H9 (cell line): ENCODE data around the gene ADAMTS17. TPM values are rescaled to one million over a fixed set of nuclear protein-coding genes. Genes with fewer than 3 reads are reported as not detected.

ENCODE experiments used
- DNase-seq: peaks from one replicate; pipeline ENCODE4 v3.0.0-alpha.2; 2017
- H2AFZ ChIP-seq: one replicate; pipeline ENCODE4 v1.6.1; 2013; ENCODE audit warnings: mild to moderate bottlenecking, low read length, control low read depth, moderate library complexity
- H2AK5ac ChIP-seq: 2 replicates; pipeline ENCODE4 v1.6.1; 2013; ENCODE audit warnings: low read length, control low read depth, mixed read lengths; ENCODE audit not compliant: insufficient read length
- H2BK120ac ChIP-seq: one replicate; pipeline ENCODE4 v1.6.1; 2013; ENCODE audit warnings: low read depth, mild to moderate bottlenecking, low read length, control low read depth, inconsistent platforms; ENCODE audit not compliant: poor library complexity, severe bottlenecking
- H2BK12ac ChIP-seq: 2 replicates; pipeline ENCODE4 v1.6.1; 2013; ENCODE audit warnings: low read length, control low read depth, mixed read lengths, low read depth; ENCODE audit not compliant: insufficient read length
- H2BK15ac ChIP-seq: 2 replicates; pipeline ENCODE4 v1.6.1; 2013; ENCODE audit warnings: low read depth, low read length, control low read depth
- H2BK20ac ChIP-seq: one replicate; pipeline ENCODE4 v1.6.1; 2013; ENCODE audit warnings: low read depth, mild to moderate bottlenecking, low read length, control low read depth, inconsistent platforms; ENCODE audit not compliant: poor library complexity, severe bottlenecking
- H2BK5ac ChIP-seq: 2 replicates; pipeline ENCODE4 v1.6.1; 2013; ENCODE audit warnings: low read length, control low read depth, mixed read lengths; ENCODE audit not compliant: insufficient read length
- H3K14ac ChIP-seq: 2 replicates; pipeline ENCODE4 v1.6.1; 2013; ENCODE audit warnings: low read length, control low read depth; ENCODE audit not compliant: insufficient read depth
- H3K18ac ChIP-seq: 2 replicates; pipeline ENCODE4 v1.6.1; 2013; ENCODE audit warnings: low read depth, mild to moderate bottlenecking, mixed read lengths, low read length, control low read depth; ENCODE audit not compliant: insufficient read length
- H3K23ac ChIP-seq: 2 replicates; pipeline ENCODE4 v1.6.1; 2013; ENCODE audit warnings: low read length, control low read depth, mixed read lengths, low read depth; ENCODE audit not compliant: insufficient read length
- H3K23me2 ChIP-seq: 2 replicates; pipeline ENCODE4 v1.6.1; 2013; ENCODE audit warnings: low read depth, mild to moderate bottlenecking, mixed read lengths, low read length, control low read depth; ENCODE audit not compliant: insufficient read length, poor library complexity, severe bottlenecking
- H3K27ac ChIP-seq: 2 replicates; pipeline ENCODE4 v1.5.1; 2013; ENCODE audit warnings: low read length, control low read depth, mixed read lengths, low read depth; ENCODE audit not compliant: insufficient read length
- H3K27me3 ChIP-seq: 2 replicates; pipeline ENCODE4 v1.6.1; 2013; ENCODE audit warnings: low read length, control low read depth, inconsistent platforms; ENCODE audit not compliant: insufficient read depth
- H3K4ac ChIP-seq: 2 replicates; pipeline ENCODE4 v1.6.1; 2013; ENCODE audit warnings: low read depth, mild to moderate bottlenecking, control low read depth, inconsistent platforms, low read length, moderate library complexity
- H3K4me1 ChIP-seq: 2 replicates; pipeline ENCODE4 v1.6.1; 2013; ENCODE audit warnings: low read length, control low read depth, inconsistent platforms; ENCODE audit not compliant: insufficient read depth
- H3K4me2 ChIP-seq: 2 replicates; pipeline ENCODE4 v1.6.1; 2013; ENCODE audit warnings: low read length, control low read depth, mixed read lengths; ENCODE audit not compliant: insufficient read length, insufficient read depth
- H3K56ac ChIP-seq: 2 replicates; pipeline ENCODE4 v1.6.1; 2013; ENCODE audit warnings: low read depth, mild to moderate bottlenecking, mixed read lengths, low read length, control low read depth; ENCODE audit not compliant: insufficient read length
- H3K79me1 ChIP-seq: 2 replicates; pipeline ENCODE4 v1.6.1; 2013; ENCODE audit warnings: low read depth, mild to moderate bottlenecking, moderate library complexity, low read length, control low read depth, inconsistent platforms; ENCODE audit not compliant: insufficient read depth, poor library complexity, severe bottlenecking
- H3K79me2 ChIP-seq: 2 replicates; pipeline ENCODE4 v1.6.1; 2013; ENCODE audit warnings: low read length, control low read depth, inconsistent platforms; ENCODE audit not compliant: insufficient read depth
- H3K9ac ChIP-seq: 2 replicates; pipeline ENCODE4 v1.6.1; 2013; ENCODE audit warnings: low read length, control low read depth, mixed read lengths; ENCODE audit not compliant: insufficient read length; ENCODE audit errors: extremely low read depth
- H3K9me3 ChIP-seq: one replicate; pipeline ENCODE4 v1.6.1; 2013; ENCODE audit warnings: low read depth, low read length, inconsistent platforms; ENCODE audit not compliant: control insufficient read depth
- H3T11ph ChIP-seq: one replicate; pipeline ENCODE4 v1.6.1; 2013; ENCODE audit warnings: mild to moderate bottlenecking, low read length, control low read depth, inconsistent platforms
- H4K20me1 ChIP-seq: one replicate; pipeline ENCODE4 v1.6.1; 2013; ENCODE audit not compliant: control insufficient read depth, insufficient read length, insufficient read depth
- H4K5ac ChIP-seq: 2 replicates; pipeline ENCODE4 v1.6.1; 2013; ENCODE audit warnings: low read depth, mild to moderate bottlenecking, mixed read lengths, low read length, control low read depth; ENCODE audit not compliant: insufficient read length
- H4K8ac ChIP-seq: replicated peaks from 2 replicates; pipeline ENCODE4 v1.6.1; 2013; ENCODE audit warnings: low read length, control low read depth, mixed read lengths, low read depth; ENCODE audit not compliant: insufficient read length
- H4K91ac ChIP-seq: 2 replicates; pipeline ENCODE4 v1.6.1; 2013; ENCODE audit warnings: low read depth, mild to moderate bottlenecking, moderate library complexity, mixed read lengths, low read length, control low read depth; ENCODE audit not compliant: insufficient read length
- H3K27ac Mint-ChIP-seq, 3 experiments: 2 replicates in 2 of 3; 3 replicates in 1 of 3; pipeline ENCODE4 v1.8.0; 2020 to 2021; ENCODE audit warnings: mixed read lengths in 3 of 3, mild to moderate bottlenecking in 1 of 3, moderate library complexity in 1 of 3
- H3K27me3 Mint-ChIP-seq: 2 replicates; pipeline ENCODE4 v1.8.0; 2021; ENCODE audit warnings: low read depth, mild to moderate bottlenecking, moderate library complexity, mixed read lengths
- H3K36me3 Mint-ChIP-seq, 3 experiments: 2 replicates in 2 of 3; 3 replicates in 1 of 3; pipeline ENCODE4 v1.8.0; 2020 to 2021; ENCODE audit warnings: low read depth in 3 of 3, mixed read lengths in 3 of 3; ENCODE audit not compliant: insufficient read depth in 1 of 3
- H3K4me1 Mint-ChIP-seq, 2 experiments: 2 replicates each; pipeline ENCODE4 v1.8.0; 2020; ENCODE audit warnings: mixed read lengths in 2 of 2
- H3K4me3 Mint-ChIP-seq, 2 experiments: 2 replicates in 1 of 2; 3 replicates in 1 of 2; pipeline ENCODE4 v1.8.0; 2020 to 2021; ENCODE audit warnings: mild to moderate bottlenecking in 2 of 2, mixed read lengths in 2 of 2, moderate library complexity in 1 of 2
- H3K9me3 Mint-ChIP-seq, 2 experiments: 2 replicates in 1 of 2; 3 replicates in 1 of 2; pipeline ENCODE4 v1.8.0; 2020; ENCODE audit warnings: mild to moderate bottlenecking in 2 of 2, mixed read lengths in 2 of 2, moderate library complexity in 1 of 2
- CTCF ChIP-seq: fragments of 200-600 bp; sonication (generic); conservative IDR thresholded peaks from 3 replicates; pipeline ENCODE4 v1.8.0; 2021; ENCODE audit warnings: antibody characterized with exemption, mild to moderate bottlenecking
- WGBS: extraction: QIAGEN DNeasy Blood & Tissue Kit; methylation state at CpG from one replicate; pipeline ENCODE4 v1.1.7; 2013; ENCODE audit warnings: missing lambda C conversion rate, low lambda C conversion rate, mixed read lengths; ENCODE audit not compliant: insufficient read length; ENCODE audit errors: extremely low coverage; 5-methylcytosine and 5-hydroxymethylcytosine counted together
- total RNA-seq: library from RNA; stranded (reverse); gene quantifications from 2 replicates; pipeline ENCODE4 v1.2.1, GENCODE V29; 2021

The ADAMTS17 gene
- total RNA-seq, 1 experiment from 2014 or later = 2.9 TPM

DNA sequence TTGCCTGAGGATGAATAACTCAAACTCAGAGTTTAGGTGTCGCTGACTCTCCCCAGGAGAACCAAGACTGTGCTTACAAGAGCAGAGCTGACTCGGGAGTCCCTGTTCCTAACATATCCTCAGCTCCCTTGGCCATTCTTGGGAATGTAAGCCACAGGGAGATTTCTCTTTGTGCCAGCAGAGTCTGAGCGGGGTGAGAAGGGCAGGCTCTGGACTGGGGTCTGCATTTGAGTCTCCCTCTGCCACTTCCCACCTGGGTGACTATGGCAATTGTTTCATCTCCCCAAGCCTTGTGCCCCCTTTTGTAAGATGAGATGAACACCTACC is 126.0 kb downstream of the ADAMTS17 start:
- Histone ChIP-seq H3K9me3 (no peaks in the 10 kb centered on the region), H2BK120ac (no peak overlapping the region), H2AFZ (no peak overlapping the region), H4K8ac (no peak overlapping the region), H3K9ac (no peak overlapping the region), H3K14ac (no peak overlapping the region), H3K27me3 (no peaks in the 10 kb centered on the region), H4K20me1 (no peaks in the 10 kb centered on the region), H2BK5ac (no peak overlapping the region), H3K56ac (no peak overlapping the region), H4K91ac (no peak overlapping the region), H3K18ac (no peak overlapping the region), H3K79me2 (no peaks in the 10 kb centered on the region), H3K23me2 (no peaks in the 10 kb centered on the region), H2BK15ac (no peak overlapping the region), H3T11ph (no peak overlapping the region), H3K4me2 (no peak overlapping the region), H3K79me1 (no peaks in the 10 kb centered on the region), H3K4ac (no peak overlapping the region), H2BK12ac (no peak overlapping the region), H4K5ac (no peak overlapping the region), H3K23ac (no peak overlapping the region), H3K4me1 (peaks cover 3% of the 10 kb centered on the region; the same call in 1 of the 2 replicates), H3K27ac (no peak overlapping the region), H2AK5ac (no peak overlapping the region), H2BK20ac (no peak overlapping the region)
- Mint-ChIP-seq H3K27me3 (no peaks in the 10 kb centered on the region), H3K4me3 (no peak overlapping the region), H3K27ac (no peak overlapping the region), H3K36me3 (no peaks in the 10 kb centered on the region; a peak in 1 of 7 replicates), H3K9me3 (no peaks in the 10 kb centered on the region), H3K4me1 (peaks cover 11 to 15% of the 10 kb centered on the region in 2 experiments)
- DNase-seq = no peak
- WGBS = no CpG with 5 or more reads among the region's 3 CpGs
- no peak for TF ChIP-seq CTCF
